ENCODE results near the gene RHPN2.
A peak's percentile ranks its signal among the peaks of the same experiment; 100 is the strongest.
"Not testable (repeated sequence)": the region's sequence is repeated elsewhere in the genome, so short reads cannot be mapped to it uniquely, and the experiment has no call there.

Gene RHPN2

DNA sequence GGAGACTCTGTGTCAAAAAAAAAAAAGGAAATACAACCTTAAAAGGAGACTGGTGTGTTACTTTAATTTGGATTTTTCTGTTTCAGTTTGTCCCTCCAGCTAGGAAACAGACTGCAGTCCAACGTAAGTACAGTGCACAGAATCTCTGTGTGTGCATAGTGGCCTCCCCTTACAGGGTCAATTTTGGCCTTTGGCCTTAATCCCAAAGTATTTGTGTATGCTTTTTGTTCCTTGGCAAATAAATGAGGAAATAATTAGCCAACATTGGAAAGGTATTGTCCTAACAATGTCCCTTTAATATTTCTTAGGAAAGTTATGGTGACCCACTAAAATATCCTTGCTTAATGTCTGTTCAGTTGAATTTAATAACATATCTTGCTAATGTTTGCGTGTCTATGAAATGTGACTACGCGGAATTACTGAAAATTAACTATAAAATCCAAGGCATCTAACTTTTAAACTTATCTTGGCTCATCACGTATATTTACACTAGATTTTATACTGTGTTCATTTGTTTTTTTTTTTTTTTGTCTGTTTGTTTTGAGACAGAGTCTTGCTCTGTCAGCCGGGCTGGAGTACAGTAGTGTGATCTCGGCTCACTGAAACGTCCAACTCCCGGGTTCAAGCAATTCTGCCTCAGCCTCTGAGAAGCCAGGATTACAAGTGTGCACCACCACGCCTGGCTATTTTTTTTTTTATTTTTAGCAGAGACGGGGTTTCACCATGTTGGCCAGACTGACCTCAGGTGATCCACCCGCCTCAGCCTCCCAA lies 39.0 kb downstream of the RHPN2 start:
- DNase-seq: not testable (repeated sequence)

DNA sequence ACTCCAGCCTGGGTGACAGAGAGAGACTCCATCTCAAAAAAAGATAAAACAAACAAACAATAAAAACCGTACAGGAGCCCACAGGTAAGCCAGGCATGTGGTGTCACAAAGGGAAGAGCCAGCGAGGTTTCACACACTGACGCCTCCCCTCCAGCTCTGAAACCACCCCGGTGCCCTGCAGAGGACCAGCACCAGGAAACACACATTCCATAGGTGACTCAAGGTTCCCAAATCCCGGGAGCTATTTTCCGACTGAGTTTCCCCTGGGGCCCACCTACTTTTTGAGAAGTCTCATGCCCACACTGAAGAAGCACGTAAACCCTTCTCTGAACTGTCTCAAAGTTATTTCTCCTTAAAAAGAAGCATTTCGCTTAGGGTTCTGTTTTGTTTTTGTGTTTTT lies 40.3 kb downstream of the RHPN2 start:
- DNase-seq: no peak

DNA sequence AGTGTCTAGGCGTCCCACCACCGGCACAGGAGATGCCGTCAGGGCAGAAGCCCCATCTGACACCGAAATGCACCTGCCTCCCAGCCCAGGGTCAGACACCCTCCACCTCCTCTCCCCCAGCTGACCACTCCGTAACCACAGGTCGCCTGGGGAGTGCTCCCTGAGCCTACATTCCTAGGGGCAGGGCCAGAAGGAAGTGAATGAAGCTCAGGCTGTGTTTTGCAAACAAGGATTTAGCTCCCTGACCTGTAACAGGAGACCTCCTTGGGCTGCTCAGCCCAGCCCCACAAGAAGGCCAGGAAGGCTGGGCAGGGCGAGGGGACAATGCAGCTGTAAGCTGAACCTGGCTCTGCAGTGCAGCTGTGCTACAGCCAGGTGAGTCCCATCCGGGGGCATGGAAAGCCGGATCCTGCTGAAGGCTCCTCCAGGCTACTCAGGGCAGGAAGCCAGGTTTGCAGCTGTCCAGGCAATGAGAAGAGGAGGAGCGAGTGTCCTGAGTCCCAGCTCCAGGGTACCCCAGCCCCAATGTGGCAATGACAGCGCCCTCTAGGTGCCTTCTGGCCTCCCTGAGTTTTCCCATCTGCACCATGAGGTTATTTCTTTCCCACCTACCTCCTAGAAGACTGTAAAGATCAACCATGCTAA lies 42.1 kb downstream of the RHPN2 start:
- DNase-seq: no peak

DNA sequence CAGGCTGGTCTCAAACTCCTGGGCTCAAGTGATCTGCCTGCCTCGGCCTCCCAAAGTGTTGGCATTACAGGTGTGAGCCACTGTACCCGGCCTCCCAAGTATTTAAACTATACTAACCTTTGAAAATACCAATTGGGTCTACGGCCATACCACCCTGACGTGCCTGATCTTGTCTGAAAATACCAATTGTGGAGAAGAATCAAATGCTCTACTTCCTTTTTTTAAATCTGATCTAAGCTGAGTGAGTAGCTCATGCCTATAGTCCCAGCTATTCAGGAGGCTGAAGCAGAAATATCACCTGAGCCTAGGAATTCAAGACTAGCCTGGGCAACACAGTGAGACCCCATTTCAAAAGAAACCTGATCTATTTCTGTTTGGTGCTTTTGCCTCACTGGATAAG lies 53.8 kb downstream of the RHPN2 start:
- DNase-seq: not testable (repeated sequence)

DNA sequence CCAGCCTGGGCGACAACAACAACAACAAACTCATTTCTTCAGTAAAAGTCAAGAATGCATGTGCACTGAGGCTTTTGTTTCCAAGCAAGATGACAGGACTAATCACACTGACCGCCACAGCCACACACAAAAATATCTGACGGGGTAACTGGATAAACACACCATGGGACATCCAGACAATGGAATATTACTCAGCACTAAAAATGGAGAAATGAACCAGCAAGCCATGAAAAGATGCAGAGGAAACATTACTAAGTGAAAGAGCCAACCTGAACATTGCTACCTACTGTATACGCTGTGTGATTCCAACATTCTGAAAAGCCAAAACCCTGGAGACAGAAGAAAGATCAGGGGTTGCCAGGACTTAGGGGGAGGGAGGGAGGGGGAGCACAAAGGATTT lies 56.0 kb downstream of the RHPN2 start:
- DNase-seq: no peak

DNA sequence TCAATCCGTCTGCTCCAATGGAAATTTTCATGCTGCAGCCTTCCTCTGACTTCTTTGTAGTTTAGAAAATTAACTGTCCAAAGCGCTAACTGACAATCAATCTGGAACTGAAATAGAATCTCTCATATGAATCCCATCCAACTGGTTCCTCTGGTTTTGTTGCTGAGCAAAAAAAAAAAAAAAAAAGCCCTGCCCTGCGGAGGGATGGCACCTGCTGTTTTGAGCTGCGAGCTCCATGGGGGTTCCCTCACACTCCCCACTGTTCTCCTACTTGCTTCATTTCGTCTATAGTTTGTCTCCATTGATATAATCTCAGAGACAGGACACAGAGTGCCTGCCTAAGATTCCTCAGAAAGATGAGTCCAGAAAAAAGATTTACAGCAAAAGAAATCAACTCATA lies 59.2 kb downstream of the RHPN2 start:
- no peak for DNase-seq

DNA sequence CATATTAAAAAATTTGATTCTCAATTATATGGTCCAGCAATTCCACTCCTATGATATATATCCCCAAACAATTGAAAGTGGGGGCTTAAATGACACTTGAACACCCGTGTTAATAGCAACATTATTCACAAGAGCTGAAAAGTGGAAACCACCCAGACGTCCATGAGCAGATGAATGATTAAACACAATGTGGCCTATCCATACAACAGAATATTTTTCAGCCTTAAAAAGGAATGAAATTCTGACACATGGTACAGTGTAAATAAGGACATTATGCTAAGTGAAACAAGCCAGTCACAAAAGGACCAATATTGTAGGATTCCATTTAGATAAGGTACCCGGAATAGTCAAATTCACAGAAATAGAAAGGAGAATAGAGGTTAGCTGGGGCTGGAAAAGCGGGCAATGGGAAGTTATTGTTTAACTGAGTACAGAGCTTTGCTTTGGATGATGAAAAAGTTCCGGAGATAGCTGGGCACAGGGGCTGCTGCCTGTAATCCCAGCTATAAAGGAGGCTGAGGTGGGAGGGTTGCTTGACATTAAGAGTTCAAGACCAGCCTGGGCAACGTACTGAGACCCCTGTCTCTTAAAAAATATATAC lies 61.2 kb downstream of the RHPN2 start:
- DNase-seq: not testable (repeated sequence)

DNA sequence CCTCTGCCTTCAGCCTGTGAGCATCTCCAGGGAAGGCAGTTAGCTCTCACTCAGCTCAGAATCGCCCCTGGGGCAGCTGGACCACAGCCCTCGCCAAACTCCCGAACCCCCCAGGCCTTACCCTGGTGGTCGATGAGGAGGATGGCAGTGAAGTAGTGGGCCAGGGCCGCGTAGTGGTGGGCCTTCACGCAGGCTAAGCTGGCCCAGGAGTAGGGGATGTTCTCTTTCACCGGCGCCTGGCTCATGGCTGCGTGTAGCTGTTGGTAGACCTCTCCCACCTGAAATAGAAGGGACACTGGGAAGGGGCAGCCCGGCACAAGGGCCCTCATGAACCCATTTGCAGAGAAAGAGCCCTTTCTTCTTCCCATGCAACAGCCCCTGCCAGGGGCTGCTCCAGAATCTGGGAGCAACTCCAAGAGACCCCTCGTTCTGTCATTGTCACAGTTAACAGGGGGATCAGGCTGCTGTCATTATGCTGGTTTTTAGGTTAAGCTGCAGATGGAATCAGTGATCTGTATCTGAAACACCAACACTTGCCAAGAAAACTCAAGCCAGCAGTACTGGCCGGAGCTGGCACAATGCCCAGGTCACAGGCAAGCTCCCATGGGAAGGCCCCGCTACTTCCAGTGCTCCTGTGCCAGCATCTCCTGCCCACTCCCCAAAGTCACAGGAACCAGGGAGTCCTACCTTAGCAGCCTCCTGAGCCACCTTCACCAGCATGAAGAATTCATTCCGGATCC lies 62.4 kb downstream of the RHPN2 start:
- DNase-seq: not testable (repeated sequence)

DNA sequence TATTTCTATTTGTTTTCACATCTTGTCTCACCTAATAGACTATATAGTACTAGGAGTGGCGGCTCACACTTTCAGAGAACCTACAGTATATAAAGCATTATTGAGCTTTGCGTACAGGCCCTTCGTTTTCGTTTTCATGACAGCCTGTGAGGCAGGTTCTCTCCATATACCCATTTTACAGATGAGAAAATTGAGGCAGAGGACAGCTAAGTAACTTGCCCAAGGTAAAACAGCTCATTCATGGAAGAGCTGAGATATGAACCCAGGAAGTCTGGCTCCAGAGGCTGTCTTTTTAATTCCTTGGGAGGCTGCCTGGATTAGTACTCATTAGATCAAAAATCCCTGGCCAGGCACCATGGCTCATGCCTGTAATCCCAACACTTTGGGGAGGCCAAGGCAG lies 63.8 kb downstream of the RHPN2 start:
- no peak for DNase-seq

DNA sequence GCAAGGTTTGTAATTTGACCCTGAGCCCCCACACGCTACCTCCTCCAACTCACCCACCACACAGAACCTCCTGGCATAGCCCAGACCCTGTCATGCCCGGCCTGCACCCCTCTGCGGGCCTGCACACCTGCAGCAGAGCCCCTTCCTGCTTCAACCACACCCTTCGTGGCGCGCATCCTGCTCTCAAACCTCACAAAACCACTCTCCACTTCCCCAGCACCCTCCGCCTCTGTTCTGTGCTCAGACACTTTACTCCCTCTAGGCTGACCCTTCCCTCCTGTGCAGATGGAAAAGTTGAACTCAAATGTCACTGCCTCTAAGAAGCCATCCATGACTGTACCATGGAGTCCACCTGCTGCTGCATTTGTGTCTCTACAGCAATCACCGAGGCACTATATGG lies 64.2 kb downstream of the RHPN2 start:
- DNase-seq: no peak

DNA sequence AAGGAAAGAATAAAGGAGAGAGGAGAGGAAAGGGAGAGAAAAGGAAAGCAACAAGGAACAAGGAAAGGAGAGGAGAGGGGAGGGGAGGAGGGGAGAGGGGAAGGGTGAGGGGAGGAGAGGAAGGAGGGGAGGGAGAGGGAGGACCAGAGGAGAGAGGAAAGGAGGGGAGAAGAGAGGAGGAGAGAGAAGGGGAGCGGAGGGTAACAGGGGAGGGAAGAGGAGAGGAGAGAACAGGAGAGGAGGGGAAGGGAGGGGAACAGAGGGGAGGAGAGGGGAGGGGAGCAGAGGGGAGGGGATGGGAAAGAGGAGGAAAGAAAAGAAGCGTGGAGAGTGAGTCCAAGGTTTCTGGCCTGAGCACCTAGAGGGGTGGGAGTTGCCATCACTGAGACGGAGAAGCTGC lies 66.0 kb downstream of the RHPN2 start:
- no peak for DNase-seq

DNA sequence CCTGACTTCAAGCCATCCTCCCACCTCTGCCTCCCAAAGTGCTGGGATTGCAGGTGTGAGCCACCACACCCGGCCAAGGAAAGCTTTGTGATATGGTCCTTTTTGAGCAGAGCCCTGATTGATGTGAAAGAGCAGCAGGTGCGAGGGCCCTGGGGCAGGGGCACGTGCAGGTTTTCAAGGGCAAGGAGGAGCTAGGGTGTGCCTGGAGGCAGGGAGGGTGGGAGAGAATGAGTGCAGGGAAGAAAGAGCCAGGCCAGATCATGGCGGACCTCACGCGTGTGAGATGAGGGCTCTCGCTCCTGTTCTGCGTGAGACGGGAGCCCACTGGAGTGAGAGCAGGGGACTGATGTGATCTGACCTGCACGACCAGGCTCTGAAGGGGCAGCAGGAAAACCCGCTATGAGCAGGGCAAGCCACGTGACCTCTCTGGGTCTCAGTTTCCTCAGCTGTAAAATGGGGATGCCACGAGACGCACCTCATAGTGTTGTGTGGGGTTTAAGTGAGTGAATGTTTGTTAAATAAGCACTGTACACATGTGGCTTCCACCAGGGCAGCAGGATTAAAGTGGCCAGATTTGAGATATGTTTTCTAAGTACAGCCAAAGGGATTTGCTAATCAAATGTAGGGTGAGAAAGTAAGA lies 66.9 kb downstream of the RHPN2 start:
- no peak for DNase-seq

DNA sequence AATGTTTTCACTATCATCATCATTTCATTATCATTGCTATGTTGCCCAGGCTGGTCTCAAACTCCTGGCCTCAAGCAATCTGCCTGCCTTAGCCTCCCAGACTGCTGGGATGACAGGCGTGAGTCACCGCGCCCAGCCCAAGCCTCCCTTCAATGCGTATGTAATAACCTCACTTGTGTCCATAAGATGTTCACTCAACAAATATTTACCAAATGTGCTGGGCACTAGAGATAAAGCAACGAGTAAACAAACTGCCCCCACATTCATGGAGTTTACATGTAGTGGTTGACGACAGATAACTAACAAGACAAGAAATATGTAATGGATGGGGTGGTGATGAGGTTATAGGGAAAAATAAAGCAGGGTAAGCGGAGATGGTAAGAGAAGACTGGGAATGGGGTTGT lies 67.6 kb downstream of the RHPN2 start:
- DNase-seq: not testable (repeated sequence)

DNA sequence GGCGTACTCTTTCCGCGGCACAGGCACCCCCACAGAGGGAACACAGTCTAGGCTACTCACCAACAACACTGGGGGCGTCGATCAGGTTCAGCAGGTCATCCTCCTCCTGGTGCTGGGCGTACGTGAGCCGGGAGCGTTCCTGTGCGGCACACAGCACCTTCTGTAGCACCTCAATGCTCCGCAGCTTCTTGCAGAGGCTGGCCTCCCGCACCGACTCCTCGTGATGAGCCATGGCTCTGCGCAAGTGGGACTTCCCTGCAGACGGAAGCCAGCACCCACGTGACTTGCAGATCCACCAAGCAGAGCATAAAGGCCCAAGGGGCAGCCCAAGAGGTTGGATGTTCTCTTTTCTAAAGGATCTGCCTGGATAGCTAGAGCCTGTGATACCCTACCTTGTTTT lies 68.7 kb downstream of the RHPN2 start:
- DNase-seq: not testable (repeated sequence)

DNA sequence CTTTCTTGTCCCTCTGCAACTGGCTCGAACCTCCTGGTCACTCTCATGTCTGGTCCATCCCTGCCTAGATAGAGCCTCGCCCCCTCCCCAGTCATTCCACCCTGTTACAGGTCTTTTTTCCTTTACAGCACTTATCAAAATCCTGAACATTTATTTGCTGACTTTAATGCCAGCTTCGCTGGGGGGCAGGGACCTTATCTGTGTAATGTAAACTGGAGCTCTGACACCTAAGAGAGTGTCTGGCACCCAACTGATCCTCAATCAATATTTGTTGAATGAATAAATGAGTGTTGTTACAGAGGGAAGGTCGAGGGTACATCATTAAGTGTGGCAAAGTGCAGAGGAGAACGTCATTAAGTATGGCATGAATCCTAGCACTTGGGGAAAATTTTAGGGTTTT lies 76.0 kb downstream of the RHPN2 start:
- no peak for DNase-seq

DNA sequence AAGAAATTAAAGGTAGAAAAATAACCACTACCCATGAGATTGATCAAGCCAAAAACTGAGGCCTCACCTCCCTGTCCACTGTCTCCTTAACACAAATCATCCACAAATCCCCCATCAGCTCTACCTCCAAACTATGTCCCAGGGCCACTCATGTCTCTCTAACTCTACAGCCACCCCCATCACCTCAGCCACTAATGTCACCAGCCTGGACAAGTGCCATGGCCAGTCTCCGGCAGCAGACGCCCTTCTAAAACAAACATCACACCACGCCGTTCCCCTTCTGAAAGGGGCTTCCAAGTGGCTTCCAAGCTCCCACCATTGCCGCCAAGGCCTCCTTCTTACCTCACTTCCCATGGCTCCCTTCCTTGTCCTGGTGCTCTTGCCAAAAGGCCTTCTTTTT lies 76.4 kb downstream of the RHPN2 start:
- DNase-seq: not testable (repeated sequence)

DNA sequence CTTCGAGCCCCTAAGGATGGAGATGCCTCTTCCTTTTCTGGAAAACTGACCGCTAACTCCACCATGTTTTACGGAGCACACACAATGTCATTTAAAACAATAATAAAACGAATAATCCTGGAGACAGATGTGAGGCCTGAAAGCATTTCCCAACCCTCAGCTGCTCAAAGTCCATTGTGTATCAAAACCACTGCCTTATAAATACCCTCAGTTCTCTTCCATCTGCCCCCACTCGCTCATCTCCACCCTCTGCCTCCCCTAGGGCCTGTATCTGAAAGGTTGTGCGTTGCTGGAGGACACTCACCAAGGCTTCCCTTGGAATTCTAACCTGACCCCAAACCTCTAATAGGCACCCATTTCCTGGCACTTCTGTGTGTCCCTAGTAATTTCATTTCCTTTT lies 82.2 kb downstream of the RHPN2 start:
- DNase-seq: not testable (repeated sequence)

DNA sequence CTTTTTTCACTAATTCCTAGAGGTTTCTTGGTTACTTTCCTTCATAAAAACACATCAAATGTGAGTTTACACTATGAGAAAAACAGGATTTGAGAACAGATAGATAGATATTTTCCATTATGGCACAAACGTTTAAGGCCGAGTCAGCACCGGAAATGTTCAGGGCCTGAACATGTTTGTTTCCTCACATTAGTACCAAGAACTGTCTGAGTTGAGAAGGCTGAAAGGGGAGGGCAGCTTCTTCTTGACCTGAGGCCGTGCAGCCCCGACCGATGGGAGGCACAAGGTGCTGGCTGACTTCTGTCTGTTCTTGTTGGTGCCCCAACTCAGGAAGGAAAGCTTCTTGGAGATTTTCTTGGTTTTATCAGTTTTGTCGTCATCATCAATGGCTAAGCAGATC lies 84.9 kb downstream of the RHPN2 start:
- DNase-seq: not testable (repeated sequence)

DNA sequence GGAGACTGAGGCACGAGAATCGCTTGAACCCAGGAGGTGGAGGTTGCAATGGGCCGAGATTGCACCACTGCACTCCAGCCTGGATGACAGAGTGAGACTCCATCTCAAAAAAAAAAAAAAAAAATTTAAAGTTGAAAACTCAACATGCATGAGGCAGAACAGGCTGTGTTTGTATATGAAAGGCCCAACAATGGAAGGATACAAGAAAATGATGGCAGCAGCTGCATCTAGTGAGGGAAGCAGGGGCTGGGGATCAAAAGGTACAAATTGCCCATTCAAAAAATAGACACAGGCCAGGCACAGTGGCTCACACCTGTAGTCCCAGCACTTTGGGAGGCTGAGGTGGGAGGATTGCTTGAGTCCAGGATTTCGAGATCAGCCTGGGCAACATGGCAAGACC lies 86.9 kb downstream of the RHPN2 start:
- not testable (repeated sequence) for DNase-seq

DNA sequence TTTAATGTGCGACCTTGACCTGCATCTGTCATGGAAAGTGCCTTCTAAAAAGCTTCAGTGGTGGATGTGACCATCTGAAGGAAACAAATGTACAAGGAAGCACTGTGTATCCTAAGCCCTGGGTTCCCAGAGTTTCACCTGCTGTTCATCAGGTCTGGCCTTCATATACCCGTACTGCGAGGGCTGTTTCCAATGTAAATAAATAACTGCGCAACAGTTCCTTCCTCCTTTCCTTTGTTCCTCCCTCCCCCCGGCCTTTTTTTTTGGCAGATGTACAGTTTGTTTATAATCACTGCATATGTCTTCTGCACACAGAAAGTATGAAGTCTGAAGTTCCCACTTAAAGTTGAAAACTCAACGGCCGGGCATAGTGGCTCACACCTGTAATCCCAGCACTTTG lies 87.4 kb downstream of the RHPN2 start:
- no peak for DNase-seq

DNA sequence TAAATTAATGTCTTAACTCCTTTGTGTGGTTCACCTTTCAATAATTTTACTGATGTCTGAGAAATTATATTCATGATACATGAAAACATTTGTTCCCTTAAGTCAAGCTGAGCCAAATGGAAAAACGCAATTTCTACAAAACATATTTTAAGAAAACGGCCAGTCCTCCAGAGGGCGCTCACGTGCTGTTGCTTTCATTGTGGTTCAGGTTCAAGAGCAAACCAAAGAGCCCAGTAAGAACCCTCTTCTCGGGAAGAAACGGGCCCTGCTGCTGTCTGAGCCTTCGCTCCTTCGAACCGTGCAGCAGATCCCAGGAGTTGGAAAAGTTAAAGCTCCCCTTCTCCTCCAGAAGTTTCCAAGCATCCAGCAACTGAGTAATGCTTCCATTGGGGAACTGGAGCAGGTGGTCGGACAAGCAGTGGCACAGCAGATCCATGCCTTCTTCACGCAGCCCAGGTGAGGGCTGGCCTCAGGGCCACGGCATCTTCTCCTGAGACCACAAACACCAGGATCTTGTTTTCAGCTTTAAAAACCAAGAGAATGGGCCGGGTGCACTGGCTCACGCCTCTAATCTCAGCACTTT lies 88.4 kb downstream of the RHPN2 start:
- peak; percentile 90 for DNase-seq

DNA sequence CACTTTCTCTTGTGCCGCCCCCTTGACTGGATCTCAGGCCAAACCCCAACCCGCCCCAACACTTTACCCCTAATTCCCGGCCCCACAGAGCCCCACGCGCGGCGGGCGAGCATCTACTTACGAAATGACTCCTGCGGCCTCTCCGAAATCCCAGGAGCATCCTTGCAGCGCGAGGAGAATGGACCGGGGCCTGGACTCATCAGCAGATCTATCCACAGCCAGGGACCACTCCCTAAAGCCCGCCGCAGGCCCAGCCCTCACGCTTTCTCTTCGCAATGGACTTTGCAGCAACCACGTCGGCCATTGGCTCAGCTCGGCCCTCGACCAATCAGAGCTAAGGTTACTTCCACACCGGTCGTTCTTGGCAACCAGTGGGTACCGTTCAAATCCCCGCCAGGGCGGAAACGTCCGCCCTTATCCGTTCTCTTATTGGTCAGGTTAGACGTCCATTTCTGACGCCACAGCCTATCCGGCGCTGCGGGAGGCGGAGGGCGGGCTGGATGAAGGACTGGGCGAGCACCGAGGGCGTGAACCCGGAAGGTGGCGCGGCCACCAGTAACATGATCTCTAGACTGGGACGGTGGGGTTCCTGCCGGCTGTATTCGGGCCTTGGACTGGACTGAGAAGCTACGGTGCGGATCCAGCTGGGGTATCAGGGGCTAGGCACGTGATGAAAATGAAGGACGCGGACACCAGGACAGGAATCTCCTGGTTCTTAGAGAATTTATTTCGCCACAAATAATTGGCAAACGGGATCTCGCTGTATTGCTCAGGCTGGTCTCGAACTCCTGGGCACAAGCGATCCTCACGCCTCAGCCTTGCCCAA lies 92.8 kb downstream of the RHPN2 start, which contains the start of the genes CEP89 and FAAP24:
CEP89 (minus strand) TSS at position 244 of the 826 bp plus-strand sequence; CDS start at position 160, 84 bp downstream.
FAAP24 (plus strand) TSS at position 528 of the 826 bp plus-strand sequence. CDS start 955 bp downstream, outside the sequence.
- peak; percentile 97 for DNase-seq

Data from stimulated activated CD8-positive, alpha-beta memory T cell treated with anti-CD3 and anti-CD28 coated beads, Interleukin-4, amount 100 ng/mL, for 48 hours (primary cell).